Measurements from ENCODE around the gene TFRC.

The TFRC gene

GRCh38 chr3:196016485-196016884 is 65.4 kb downstream of the TFRC start:
- H3K9me3 ChIP-seq (ENCODE audit: low read depth, low read length), result no peaks in the 10 kb centered on the region
- no peak overlapping the region for H3K27ac ChIP-seq
- H3K4me3 ChIP-seq, result no peak overlapping the region
- no peak for DNase-seq (ENCODE audit: low read depth, low spot score)
- H3K36me3 ChIP-seq (ENCODE audit: insufficient read depth, low read length), result no peaks in the 10 kb centered on the region
- no peak overlapping the region for H3K9ac ChIP-seq (ENCODE audit: insufficient read length)
- no peak for TF ChIP-seq EZH2 (IDR thresholded peaks at IDR 0.05)
- TF ChIP-seq POLR2AphosphoS5 (IDR thresholded peaks at IDR 0.05; ENCODE audit: borderline replicate concordance, low read depth, low read length), result no peak
- TF ChIP-seq FOXP2 (optimal IDR thresholded peaks at IDR 0.05; ENCODE audit: control extremely low read depth, extremely low read length, insufficient read depth), result no peak

- TF ChIP-seq POLR2AphosphoS5 (IDR thresholded peaks at IDR 0.05; ENCODE audit: borderline replicate concordance, low read depth, low read length) (no peak), FOXP2 (optimal IDR thresholded peaks at IDR 0.05; ENCODE audit: control extremely low read depth, extremely low read length, insufficient read depth) (no peak), EZH2 (IDR thresholded peaks at IDR 0.05) (no peak)
- Histone ChIP-seq H3K9ac (ENCODE audit: insufficient read length) (no peak overlapping the region), H3K27ac (no peak overlapping the region), H3K4me3 (no peak overlapping the region), H3K9me3 (ENCODE audit: low read depth, low read length) (no peaks in the 10 kb centered on the region), H3K36me3 (ENCODE audit: insufficient read depth, low read length) (no peaks in the 10 kb centered on the region)
- DNase-seq (ENCODE audit: low read depth, low spot score), result no peak
Observed at GRCh38 chr3:196016059-196016458, 65.8 kb downstream of the TFRC start.

- H3K36me3 ChIP-seq (ENCODE audit: insufficient read depth, low read length), result no peaks in the 10 kb centered on the region
- no peak for DNase-seq (ENCODE audit: low read depth, low spot score)
- no peak overlapping the region for H3K27ac ChIP-seq
- TF ChIP-seq POLR2AphosphoS5 (IDR thresholded peaks at IDR 0.05; ENCODE audit: borderline replicate concordance, low read depth, low read length) (no peak), EZH2 (IDR thresholded peaks at IDR 0.05) (no peak), FOXP2 (optimal IDR thresholded peaks at IDR 0.05; ENCODE audit: control extremely low read depth, extremely low read length, insufficient read depth) (no peak)
- H3K9me3 ChIP-seq (ENCODE audit: low read depth, low read length), result no peaks in the 10 kb centered on the region
- no peak overlapping the region for H3K9ac ChIP-seq (ENCODE audit: insufficient read length)
- H3K4me3 ChIP-seq, result no peak overlapping the region
Observed at GRCh38 chr3:196013587-196014487, 68.1 kb downstream of the TFRC start.

- H3K9me3 ChIP-seq (ENCODE audit: low read depth, low read length), result no peaks in the 10 kb centered on the region
- no peak overlapping the region for H3K9ac ChIP-seq (ENCODE audit: insufficient read length)
- H3K27ac ChIP-seq, result no peak overlapping the region
- no peaks in the 10 kb centered on the region for H3K36me3 ChIP-seq (ENCODE audit: insufficient read depth, low read length)
- TF ChIP-seq EZH2 (IDR thresholded peaks at IDR 0.05) (no peak), POLR2AphosphoS5 (IDR thresholded peaks at IDR 0.05; ENCODE audit: borderline replicate concordance, low read depth, low read length) (no peak), FOXP2 (optimal IDR thresholded peaks at IDR 0.05; ENCODE audit: control extremely low read depth, extremely low read length, insufficient read depth) (no peak)
- no peak for DNase-seq (ENCODE audit: low read depth, low spot score)
- no peak overlapping the region for H3K4me3 ChIP-seq
Observed at GRCh38 chr3:196012941-196013476, 68.9 kb downstream of the TFRC start.

GRCh38 chr3:196012481-196012880 is 69.4 kb downstream of the TFRC start:
- Histone ChIP-seq H3K36me3 (ENCODE audit: insufficient read depth, low read length) (no peaks in the 10 kb centered on the region), H3K27ac (no peak overlapping the region), H3K9me3 (ENCODE audit: low read depth, low read length) (no peaks in the 10 kb centered on the region), H3K9ac (ENCODE audit: insufficient read length) (no peak overlapping the region), H3K4me3 (no peak overlapping the region)
- TF ChIP-seq EZH2 (IDR thresholded peaks at IDR 0.05) (no peak), POLR2AphosphoS5 (IDR thresholded peaks at IDR 0.05; ENCODE audit: borderline replicate concordance, low read depth, low read length) (no peak), FOXP2 (optimal IDR thresholded peaks at IDR 0.05; ENCODE audit: control extremely low read depth, extremely low read length, insufficient read depth) (no peak)
- no peak for DNase-seq (ENCODE audit: low read depth, low spot score)

GRCh38 chr3:196009456-196009855 is 72.4 kb downstream of the TFRC start:
- TF ChIP-seq EZH2 (IDR thresholded peaks at IDR 0.05), result no peak
- Histone ChIP-seq H3K27ac (no peak overlapping the region), H3K9ac (ENCODE audit: insufficient read length) (no peak overlapping the region), H3K36me3 (ENCODE audit: insufficient read depth, low read length) (no peaks in the 10 kb centered on the region), H3K9me3 (ENCODE audit: low read depth, low read length) (no peaks in the 10 kb centered on the region), H3K4me3 (no peak overlapping the region)
- DNase-seq (ENCODE audit: low read depth, low spot score), result no peak

GRCh38 chr3:196008929-196009328 is 73.0 kb downstream of the TFRC start:
- Histone ChIP-seq H3K36me3 (ENCODE audit: insufficient read depth, low read length) (no peaks in the 10 kb centered on the region), H3K27ac (no peak overlapping the region), H3K9me3 (ENCODE audit: low read depth, low read length) (no peaks in the 10 kb centered on the region), H3K4me3 (no peak overlapping the region), H3K9ac (ENCODE audit: insufficient read length) (no peak overlapping the region)
- TF ChIP-seq FOXP2 (optimal IDR thresholded peaks at IDR 0.05; ENCODE audit: control extremely low read depth, extremely low read length, insufficient read depth) (no peak), POLR2AphosphoS5 (IDR thresholded peaks at IDR 0.05; ENCODE audit: borderline replicate concordance, low read depth, low read length) (no peak), EZH2 (IDR thresholded peaks at IDR 0.05) (no peak)
- no peak for DNase-seq (ENCODE audit: low read depth, low spot score)

GRCh38 chr3:196008387-196008786 is 73.5 kb downstream of the TFRC start:
- DNase-seq (ENCODE audit: low read depth, low spot score), result no peak
- Histone ChIP-seq H3K9me3 (ENCODE audit: low read depth, low read length) (no peaks in the 10 kb centered on the region), H3K4me3 (no peak overlapping the region), H3K36me3 (ENCODE audit: insufficient read depth, low read length) (no peaks in the 10 kb centered on the region), H3K9ac (ENCODE audit: insufficient read length) (no peak overlapping the region), H3K27ac (no peak overlapping the region)
- TF ChIP-seq EZH2 (IDR thresholded peaks at IDR 0.05) (no peak), FOXP2 (optimal IDR thresholded peaks at IDR 0.05; ENCODE audit: control extremely low read depth, extremely low read length, insufficient read depth) (no peak), POLR2AphosphoS5 (IDR thresholded peaks at IDR 0.05; ENCODE audit: borderline replicate concordance, low read depth, low read length) (no peak)
